ENCODE measurements around the gene HOMER3. TPM values are rescaled to one million over a fixed set of nuclear protein-coding genes. Genes with fewer than 3 reads are reported as not detected.

Gene HOMER3
- total RNA-seq, 1 donor from 2014 or later = 29.3 TPM

DNA sequence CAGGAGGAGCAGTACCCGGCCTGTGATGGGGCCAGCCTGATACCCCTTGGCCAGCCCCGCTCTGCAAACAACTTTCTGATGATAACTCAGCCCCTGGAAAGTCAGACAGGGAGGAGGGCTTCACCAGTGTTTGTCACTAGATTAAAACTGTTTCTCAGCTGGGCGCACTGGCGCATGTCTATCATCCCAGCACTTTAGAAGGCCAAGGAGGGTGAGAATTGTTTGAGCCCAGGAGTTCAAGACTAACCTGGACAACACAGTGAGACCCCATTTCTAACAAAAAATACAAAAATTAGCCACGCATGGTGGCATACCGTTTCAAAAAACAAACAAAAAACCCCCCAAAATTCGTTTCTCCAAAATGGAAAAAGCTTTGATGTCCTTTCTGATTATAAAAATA is 39.5 kb downstream of the HOMER3 start:
- H3K36me3 ChIP-seq = peaks cover 63% of the 10 kb centered on the region

DNA sequence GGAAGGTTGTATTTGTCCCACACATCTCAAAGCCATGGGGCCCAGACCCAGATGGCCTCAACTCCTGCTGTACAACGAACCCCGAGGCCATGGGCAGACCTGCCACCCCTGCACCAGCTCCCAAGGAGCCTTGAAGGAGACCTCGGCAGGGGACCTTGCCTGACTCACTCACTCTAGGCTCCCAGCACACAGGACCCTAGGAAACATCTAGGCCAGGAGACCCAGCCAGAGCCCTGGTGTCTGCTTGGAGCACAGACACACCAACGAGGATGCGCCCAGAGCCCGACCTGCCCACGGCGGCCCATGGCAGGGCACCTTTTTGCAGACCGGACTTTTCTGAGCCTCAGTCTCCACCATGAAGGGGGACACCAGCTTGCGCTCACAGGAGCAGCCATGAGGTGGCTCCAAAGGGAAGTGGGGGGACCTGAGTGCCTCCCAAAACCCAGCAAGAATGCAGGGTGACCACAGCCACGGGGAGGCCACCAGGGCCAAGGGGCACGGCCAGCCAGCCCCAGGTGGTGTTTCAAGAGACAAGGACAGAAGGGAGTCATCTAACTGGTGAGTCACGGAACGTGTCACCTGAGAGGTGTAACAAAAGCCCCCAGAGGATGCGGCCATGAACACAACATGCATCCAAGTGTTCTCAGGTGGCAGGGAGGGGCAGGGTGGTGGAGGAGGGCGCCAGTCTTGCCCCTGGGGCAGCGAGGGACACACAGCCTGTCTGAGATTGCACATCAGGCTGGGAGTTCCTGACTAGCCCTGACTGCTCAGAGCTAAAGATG is 40.1 kb downstream of the HOMER3 start:
- peaks cover 57% of the 10 kb centered on the region for H3K36me3 ChIP-seq
- H3K27ac ChIP-seq = no peak overlapping the region
- H3K4me1 ChIP-seq = no peaks in the 10 kb centered on the region
- intact Hi-C loops (cut with DNase I) = no loop called here
- no peaks in the 10 kb centered on the region for H3K9me3 ChIP-seq
- H3K4me3 ChIP-seq = no peak overlapping the region
- DNase-seq (peak; percentile 52), ATAC-seq (no peak)
- no peak for TF ChIP-seq CTCF (IDR thresholded peaks at IDR 0.05)
- H3K27me3 ChIP-seq = peaks cover 7% of the 10 kb centered on the region

More for the DNA sequence above, 39.5 kb downstream of the HOMER3 start:
- no peak for DNase-seq
- no peak for ATAC-seq
- Histone ChIP-seq H3K27ac (no peak overlapping the region), H3K9me3 (no peaks in the 10 kb centered on the region), H3K4me1 (no peaks in the 10 kb centered on the region), H3K4me3 (no peak overlapping the region), H3K27me3 (peaks cover 5% of the 10 kb centered on the region)
- intact Hi-C loops (cut with DNase I) = no loop called here
- TF ChIP-seq CTCF (IDR thresholded peaks at IDR 0.05) = no peak

DNA sequence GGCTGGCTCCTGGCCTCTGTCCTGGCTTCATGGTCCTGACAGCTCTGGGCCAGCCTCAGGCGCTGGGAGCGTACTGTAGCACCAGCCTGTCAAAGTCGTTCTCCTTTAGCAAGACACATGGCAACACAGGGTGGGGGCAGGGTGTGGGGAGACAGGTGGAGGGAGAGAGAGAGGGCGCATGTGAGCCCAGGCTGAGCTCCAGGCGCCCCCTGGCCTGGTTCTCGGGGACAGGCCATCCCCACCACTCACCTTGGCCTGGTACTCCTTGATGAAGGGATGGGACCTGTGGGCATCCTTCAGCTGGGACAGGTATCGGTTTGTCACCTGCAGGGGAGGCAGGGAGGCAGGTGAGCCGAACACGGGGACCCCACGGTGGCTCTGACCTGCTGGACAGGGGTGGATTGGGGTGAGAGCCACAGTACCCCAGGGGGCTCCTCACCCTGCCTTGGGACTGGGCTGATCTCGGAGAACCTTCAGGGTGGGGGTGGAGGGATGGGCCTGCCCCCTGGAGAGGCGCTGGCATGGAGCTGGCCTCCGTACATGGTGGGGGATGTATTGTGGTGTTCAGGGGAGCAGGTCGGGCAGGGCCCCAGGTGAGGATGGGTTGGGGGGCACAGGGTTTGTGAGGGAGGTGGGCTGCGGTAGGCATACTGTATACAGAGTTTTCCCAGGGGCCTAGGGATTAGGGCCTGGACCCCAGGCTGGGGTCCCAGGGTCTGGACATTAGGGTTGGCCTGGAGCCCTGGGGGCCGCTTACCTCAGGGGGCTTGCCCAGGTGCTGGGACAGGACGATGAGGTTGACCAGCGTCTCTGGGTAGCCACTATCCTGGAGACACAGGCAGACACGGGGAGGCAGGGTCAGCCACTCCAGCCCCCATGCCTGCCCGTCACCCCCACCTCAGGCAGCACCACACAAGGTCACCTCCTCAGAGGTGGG is 41.1 kb downstream of the HOMER3 start:
- Histone ChIP-seq H3K27me3 (peaks cover 15% of the 10 kb centered on the region), H3K36me3 (peaks cover 47% of the 10 kb centered on the region), H3K27ac (no peak overlapping the region), H3K4me1 (peaks cover 2% of the 10 kb centered on the region), H3K9me3 (no peaks in the 10 kb centered on the region), H3K4me3 (no peak overlapping the region)
- DNase-seq (no peak), ATAC-seq (no peak)
- TF ChIP-seq CTCF (IDR thresholded peaks at IDR 0.05) = no peak
- intact Hi-C loops (cut with DNase I) = no loop called here

GRCh38 chr19:18898607-18899408 is 42.2 kb downstream of the HOMER3 start:
- Histone ChIP-seq H3K27ac (no peak overlapping the region), H3K27me3 (peaks cover 24% of the 10 kb centered on the region), H3K36me3 (peaks cover 38% of the 10 kb centered on the region), H3K9me3 (no peaks in the 10 kb centered on the region), H3K4me3 (no peak overlapping the region), H3K4me1 (peaks cover 3% of the 10 kb centered on the region)
- DNase-seq (no peak), ATAC-seq (no peak)
- intact Hi-C loops (cut with DNase I) = no loop called here
- TF ChIP-seq CTCF (IDR thresholded peaks at IDR 0.05) = no peak

DNA sequence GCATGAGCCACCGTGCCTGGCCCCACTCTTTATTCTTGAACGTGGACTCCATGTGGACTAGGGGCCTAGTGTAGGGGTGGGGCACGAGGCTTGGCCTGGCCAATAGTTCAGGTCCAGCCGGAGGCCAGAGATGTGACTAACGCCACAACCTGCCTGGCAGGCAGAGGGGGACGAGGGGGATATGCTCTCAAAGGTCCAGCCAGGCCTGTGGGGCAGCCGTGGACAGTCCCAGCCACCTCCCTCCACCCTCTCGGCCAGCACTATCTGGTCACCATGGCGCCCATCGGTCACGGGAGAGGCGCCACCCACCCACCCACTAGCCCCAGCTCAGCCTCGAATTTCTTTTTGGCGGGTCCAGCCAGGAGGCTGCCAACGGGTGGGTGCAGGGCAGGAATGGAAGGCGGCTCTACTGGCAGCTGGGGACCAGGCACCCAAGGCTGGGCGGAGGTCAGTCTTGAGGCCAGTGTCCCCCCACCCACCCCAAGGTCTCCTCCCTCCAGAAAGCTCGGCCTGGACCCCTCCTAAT is 42.9 kb downstream of the HOMER3 start:
- Histone ChIP-seq H3K36me3 (peaks cover 32% of the 10 kb centered on the region), H3K4me1 (peaks cover 3% of the 10 kb centered on the region), H3K27me3 (peaks cover 24% of the 10 kb centered on the region), H3K27ac (no peak overlapping the region), H3K9me3 (no peaks in the 10 kb centered on the region), H3K4me3 (no peak overlapping the region)
- DNase-seq = no peak
- ATAC-seq = no peak
- TF ChIP-seq CTCF (IDR thresholded peaks at IDR 0.05) = no peak
- intact Hi-C loops (cut with DNase I) = no loop called here

Data from upper lobe of right lung (tissue), 1 donor.